ENCODE results near the gene CAPNS2. TPM values are rescaled to one million over a fixed set of nuclear protein-coding genes. Genes with fewer than 3 reads are reported as not detected.

The CAPNS2 gene
- total RNA-seq, 2 experiments from 2014 or later, result not detected

DNA sequence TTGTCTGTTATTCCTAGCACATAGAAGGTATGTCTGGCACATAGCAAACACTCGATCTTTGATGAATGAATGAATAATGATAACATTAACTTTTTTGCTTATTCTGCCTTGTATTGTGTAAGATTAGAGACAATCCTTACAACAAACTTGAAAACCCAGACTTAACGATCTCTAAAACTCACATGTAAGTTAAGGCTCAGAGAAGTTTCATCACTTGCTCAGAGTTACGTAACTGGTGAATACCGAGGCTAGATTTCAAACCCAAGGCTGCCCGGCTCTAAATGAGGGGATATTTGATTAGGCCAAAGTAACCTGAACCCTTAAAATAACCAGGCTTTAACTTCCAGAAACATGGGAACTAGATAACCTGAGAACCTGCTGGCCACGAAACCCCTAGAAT, 22.3 kb downstream of the CAPNS2 start:
- TF ChIP-seq, protein P1, sequence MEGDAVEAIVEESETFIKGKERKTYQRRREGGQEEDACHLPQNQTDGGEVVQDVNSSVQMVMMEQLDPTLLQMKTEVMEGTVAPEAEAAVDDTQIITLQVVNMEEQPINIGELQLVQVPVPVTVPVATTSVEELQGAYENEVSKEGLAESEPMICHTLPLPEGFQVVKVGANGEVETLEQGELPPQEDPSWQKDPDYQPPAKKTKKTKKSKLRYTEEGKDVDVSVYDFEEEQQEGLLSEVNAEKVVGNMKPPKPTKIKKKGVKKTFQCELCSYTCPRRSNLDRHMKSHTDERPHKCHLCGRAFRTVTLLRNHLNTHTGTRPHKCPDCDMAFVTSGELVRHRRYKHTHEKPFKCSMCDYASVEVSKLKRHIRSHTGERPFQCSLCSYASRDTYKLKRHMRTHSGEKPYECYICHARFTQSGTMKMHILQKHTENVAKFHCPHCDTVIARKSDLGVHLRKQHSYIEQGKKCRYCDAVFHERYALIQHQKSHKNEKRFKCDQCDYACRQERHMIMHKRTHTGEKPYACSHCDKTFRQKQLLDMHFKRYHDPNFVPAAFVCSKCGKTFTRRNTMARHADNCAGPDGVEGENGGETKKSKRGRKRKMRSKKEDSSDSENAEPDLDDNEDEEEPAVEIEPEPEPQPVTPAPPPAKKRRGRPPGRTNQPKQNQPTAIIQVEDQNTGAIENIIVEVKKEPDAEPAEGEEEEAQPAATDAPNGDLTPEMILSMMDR (IDR thresholded peaks at IDR 0.05), result no peak
- Histone ChIP-seq H3K9me3 (ENCODE audit: control insufficient read depth in 1 of 2, insufficient read depth in 1 of 2, low read length in 2 of 2) (no peaks in the 10 kb centered on the region), H3K27me3 (ENCODE audit: control insufficient read depth in 1 of 2, insufficient read depth in 2 of 2, low read length in 2 of 2) (peaks cover 0 to 10% of the 10 kb centered on the region in 2 experiments), H3K27ac (ENCODE audit: low read depth in 1 of 2, low read length in 2 of 2) (no peak overlapping the region), H3K4me1 (ENCODE audit: insufficient read depth, low read length) (no peaks in the 10 kb centered on the region), H3K36me3 (ENCODE audit: insufficient read depth, low read length) (no peaks in the 10 kb centered on the region), H3K4me3 (ENCODE audit: low read length) (no peak overlapping the region)
- CTCF ChIA-PET, result no interaction called here
- POLR2A ChIA-PET, result no interaction called here
- no peak for DNase-seq
- H3K27me3 Mint-ChIP-seq, result peaks cover 24% of the 10 kb centered on the region
- H3K36me3 Mint-ChIP-seq (ENCODE audit: low read depth), result no peaks in the 10 kb centered on the region
- no peak overlapping the region for H3K4me3 Mint-ChIP-seq
- H3K27ac Mint-ChIP-seq, result no peak overlapping the region
- ATAC-seq (ENCODE audit: poor library complexity), result no peak
- H3K9me3 Mint-ChIP-seq, result no peaks in the 10 kb centered on the region
- H3K4me1 Mint-ChIP-seq (ENCODE audit: low read depth), result no peaks in the 10 kb centered on the region
- intact Hi-C loops (cut with DNase I, micrococcal nuclease), result no loop called here

DNA sequence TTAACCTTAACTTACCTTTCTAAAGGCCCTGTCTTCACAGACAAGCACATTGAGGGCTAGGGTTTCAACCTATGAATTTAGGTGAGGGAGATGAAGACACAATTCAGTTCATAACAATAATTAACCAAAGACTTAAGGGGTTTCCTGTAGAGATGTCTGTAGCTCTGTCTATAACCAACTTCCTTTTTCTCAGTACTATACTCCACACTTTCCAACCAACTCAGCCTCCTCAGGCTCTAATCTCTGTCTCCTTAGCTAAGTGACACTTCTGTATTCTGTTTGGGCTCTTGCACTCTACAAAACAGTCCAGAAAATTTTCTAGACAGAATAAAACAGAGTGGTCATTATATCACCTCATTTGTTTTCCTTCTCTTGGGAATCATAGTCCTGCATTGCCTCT, 25.8 kb downstream of the CAPNS2 start:
- intact Hi-C loops (cut with DNase I, micrococcal nuclease), result no loop called here
- H3K27ac ChIP-seq (ENCODE audit: low read depth in 1 of 2, low read length in 2 of 2), result no peak overlapping the region
- Mint-ChIP-seq H3K4me3 (no peak overlapping the region), H3K9me3 (no peaks in the 10 kb centered on the region), H3K27me3 (peaks cover 44% of the 10 kb centered on the region), H3K27ac (no peak overlapping the region), H3K4me1 (ENCODE audit: low read depth) (no peaks in the 10 kb centered on the region), H3K36me3 (ENCODE audit: low read depth) (no peaks in the 10 kb centered on the region)
- H3K36me3 ChIP-seq (ENCODE audit: insufficient read depth, low read length), result no peaks in the 10 kb centered on the region
- DNase-seq, result no peak
- H3K9me3 ChIP-seq (ENCODE audit: control insufficient read depth in 1 of 2, insufficient read depth in 1 of 2, low read length in 2 of 2), result no peaks in the 10 kb centered on the region
- no peaks in the 10 kb centered on the region for H3K4me1 ChIP-seq (ENCODE audit: insufficient read depth, low read length)
- CTCF ChIA-PET, result no interaction called here
- no peak for ATAC-seq (ENCODE audit: poor library complexity)
- no peak overlapping the region for H3K4me3 ChIP-seq (ENCODE audit: low read length)
- POLR2A ChIA-PET, result no interaction called here
- TF ChIP-seq, protein P1 (IDR thresholded peaks at IDR 0.05), result no peak
- H3K27me3 ChIP-seq (ENCODE audit: control insufficient read depth in 1 of 2, insufficient read depth in 2 of 2, low read length in 2 of 2), result peaks cover 0 to 10% of the 10 kb centered on the region in 2 experiments

DNA sequence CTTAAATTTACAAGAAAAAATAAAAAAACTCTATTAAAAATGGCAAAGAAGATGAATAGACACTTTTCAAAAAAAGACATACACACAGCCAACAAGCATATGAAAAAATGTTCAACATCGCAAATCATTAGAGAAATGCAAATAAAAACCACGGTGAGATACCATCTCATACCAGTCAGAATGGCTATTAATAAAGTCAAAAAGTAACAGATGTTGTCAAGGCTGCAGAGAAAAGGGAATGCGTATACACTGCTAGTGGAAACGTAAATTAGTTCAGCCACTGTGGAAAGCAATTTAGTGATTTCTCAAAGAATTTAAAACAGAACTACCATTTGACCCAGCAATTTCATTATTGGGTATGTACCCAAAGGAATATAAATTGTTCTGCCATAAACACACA, 31.4 kb downstream of the CAPNS2 start:
- no peaks in the 10 kb centered on the region for H3K4me1 ChIP-seq (ENCODE audit: insufficient read depth, low read length)
- H3K4me3 ChIP-seq (ENCODE audit: low read length), result no peak overlapping the region
- Mint-ChIP-seq H3K4me1 (ENCODE audit: low read depth) (no peaks in the 10 kb centered on the region), H3K9me3 (no peaks in the 10 kb centered on the region), H3K27ac (no peak overlapping the region), H3K36me3 (ENCODE audit: low read depth) (no peaks in the 10 kb centered on the region), H3K4me3 (no peak overlapping the region), H3K27me3 (peaks cover 26% of the 10 kb centered on the region)
- DNase-seq (no peak), ATAC-seq (ENCODE audit: poor library complexity) (no peak)
- no peak overlapping the region for H3K27ac ChIP-seq (ENCODE audit: low read depth in 1 of 2, low read length in 2 of 2)
- H3K27me3 ChIP-seq (ENCODE audit: control insufficient read depth in 1 of 2, insufficient read depth in 2 of 2, low read length in 2 of 2), result peaks cover 0 to 4% of the 10 kb centered on the region in 2 experiments
- CTCF ChIA-PET, result no interaction called here
- POLR2A ChIA-PET, result no interaction called here
- intact Hi-C loops (cut with DNase I, micrococcal nuclease), result no loop called here
- no peaks in the 10 kb centered on the region for H3K36me3 ChIP-seq (ENCODE audit: insufficient read depth, low read length)
- H3K9me3 ChIP-seq (ENCODE audit: control insufficient read depth in 1 of 2, insufficient read depth in 1 of 2, low read length in 2 of 2), result no peaks in the 10 kb centered on the region
- TF ChIP-seq, protein P1 (IDR thresholded peaks at IDR 0.05), result no peak
